Coronary artery (tissue), 2 donors: Measurements from ENCODE around the gene CKM.
A peak's percentile ranks its signal among the peaks of the same experiment; 100 is the strongest.

ENCODE experiments used
- DNase-seq: peaks from one replicate; pipeline ENCODE4 v3.0.0-alpha.2; 2017; ENCODE audit warnings: low spot score
- H3K27ac ChIP-seq, 2 donors: fragments of 200-600 bp; sonication (generic); one replicate each; pipeline ENCODE4 v1.5.1; 2016 to 2019
- H3K4me3 ChIP-seq: fragments of 200-600 bp; sonication (generic); 2 replicates; pipeline ENCODE4 v1.5.1; 2016; ENCODE audit warnings: mild to moderate bottlenecking, moderate library complexity
- TF ChIP-seq, protein P1 (sequence below): fragments of 200-600 bp; sonication (generic); IDR thresholded peaks from one replicate; pipeline ENCODE4 v1.5.1; 2019; ENCODE audit warnings: antibody characterized with exemption

Gene CKM

GRCh38 chr19:45333609-45334303, 11.1 kb upstream of the CKM start:
- TF ChIP-seq, protein P1, sequence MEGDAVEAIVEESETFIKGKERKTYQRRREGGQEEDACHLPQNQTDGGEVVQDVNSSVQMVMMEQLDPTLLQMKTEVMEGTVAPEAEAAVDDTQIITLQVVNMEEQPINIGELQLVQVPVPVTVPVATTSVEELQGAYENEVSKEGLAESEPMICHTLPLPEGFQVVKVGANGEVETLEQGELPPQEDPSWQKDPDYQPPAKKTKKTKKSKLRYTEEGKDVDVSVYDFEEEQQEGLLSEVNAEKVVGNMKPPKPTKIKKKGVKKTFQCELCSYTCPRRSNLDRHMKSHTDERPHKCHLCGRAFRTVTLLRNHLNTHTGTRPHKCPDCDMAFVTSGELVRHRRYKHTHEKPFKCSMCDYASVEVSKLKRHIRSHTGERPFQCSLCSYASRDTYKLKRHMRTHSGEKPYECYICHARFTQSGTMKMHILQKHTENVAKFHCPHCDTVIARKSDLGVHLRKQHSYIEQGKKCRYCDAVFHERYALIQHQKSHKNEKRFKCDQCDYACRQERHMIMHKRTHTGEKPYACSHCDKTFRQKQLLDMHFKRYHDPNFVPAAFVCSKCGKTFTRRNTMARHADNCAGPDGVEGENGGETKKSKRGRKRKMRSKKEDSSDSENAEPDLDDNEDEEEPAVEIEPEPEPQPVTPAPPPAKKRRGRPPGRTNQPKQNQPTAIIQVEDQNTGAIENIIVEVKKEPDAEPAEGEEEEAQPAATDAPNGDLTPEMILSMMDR: no peak
- H3K4me3 ChIP-seq: no peak overlapping the region

GRCh38 chr19:45331411-45331810, 8.7 kb upstream of the CKM start:
- H3K27ac ChIP-seq: no peak overlapping the region
- no peak for DNase-seq
- H3K4me3 ChIP-seq: no peak overlapping the region
- TF ChIP-seq, protein P1: no peak

More at GRCh38 chr19:45333609-45334303, 11.1 kb upstream of the CKM start:
- H3K27ac ChIP-seq: no peak overlapping the region
- no peak for DNase-seq

DNA sequence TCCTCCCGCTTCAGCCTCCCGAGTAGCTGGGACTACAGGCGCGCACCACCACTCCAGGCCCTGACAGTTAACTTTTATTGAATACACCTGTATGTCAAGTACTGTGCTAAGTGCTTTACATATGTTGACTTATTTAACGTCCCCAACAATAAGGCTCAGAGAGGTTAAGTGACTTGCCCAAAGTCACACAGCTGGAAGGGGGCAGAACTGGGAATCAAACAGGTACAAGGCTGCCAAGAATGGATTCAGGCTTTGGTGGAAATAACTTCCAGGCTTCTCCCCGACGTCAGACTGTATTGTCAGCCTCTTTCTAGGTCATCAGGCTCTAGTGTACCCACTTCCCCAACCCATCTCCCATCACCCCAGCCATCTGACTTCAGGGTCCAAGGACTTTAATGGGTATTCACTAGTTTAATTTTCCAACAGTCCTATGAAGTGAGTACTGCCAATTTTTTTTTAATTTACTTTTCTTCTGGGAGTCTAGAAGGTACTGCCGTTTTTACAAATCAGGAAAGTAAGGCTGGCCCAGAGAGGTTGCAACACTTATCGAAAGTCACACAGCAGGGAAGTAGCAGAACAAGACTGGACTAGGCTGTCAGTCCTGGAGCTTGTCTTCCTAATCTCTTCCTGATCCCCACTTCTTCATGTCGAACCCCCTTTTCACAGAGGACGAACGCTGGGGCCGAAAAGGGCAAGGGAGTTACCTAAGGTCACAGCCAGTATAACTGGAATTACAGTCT, 4.9 kb upstream of the CKM start:
- Histone ChIP-seq H3K27ac (no peak overlapping the region), H3K4me3 (no peak overlapping the region)
- no peak for DNase-seq
- TF ChIP-seq, protein P1: no peak

DNA sequence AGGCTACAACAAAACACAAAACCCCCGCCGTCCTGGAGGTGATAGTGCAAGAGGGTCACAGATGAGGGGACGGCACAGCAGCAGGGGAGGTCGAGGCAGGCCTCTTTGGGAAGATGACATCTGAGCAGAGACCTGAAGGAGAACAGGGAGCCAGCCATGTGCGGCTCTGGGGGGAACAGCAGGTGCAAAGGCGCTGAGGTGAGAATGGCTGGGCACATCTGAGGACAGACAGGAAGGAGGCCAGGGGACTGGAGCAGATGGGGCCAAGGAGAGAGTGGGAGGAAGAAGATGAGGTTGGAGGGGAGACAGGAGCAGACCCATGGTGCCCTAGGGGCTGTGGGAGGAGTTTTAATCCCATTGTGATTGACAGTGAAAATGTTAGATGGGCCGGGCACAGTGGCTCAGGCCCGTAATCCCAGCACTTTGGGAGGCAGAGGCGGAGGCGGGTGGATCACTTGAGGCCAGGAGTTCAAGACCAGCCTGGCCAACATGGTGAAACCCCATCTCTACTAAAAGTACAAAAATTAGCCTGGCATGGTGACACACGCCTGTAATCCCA, 1.8 kb upstream of the CKM start:
- DNase-seq: no peak
- TF ChIP-seq, protein P1: no peak
- no peak overlapping the region for H3K4me3 ChIP-seq
- H3K27ac ChIP-seq: no peak overlapping the region

GRCh38 chr19:45323671-45324081, 1.0 kb upstream of the CKM start:
- H3K4me3 ChIP-seq: peak overlapping the region; percentile 32
- TF ChIP-seq, protein P1: no peak
- no peak for DNase-seq
- no peak overlapping the region for H3K27ac ChIP-seq

DNA sequence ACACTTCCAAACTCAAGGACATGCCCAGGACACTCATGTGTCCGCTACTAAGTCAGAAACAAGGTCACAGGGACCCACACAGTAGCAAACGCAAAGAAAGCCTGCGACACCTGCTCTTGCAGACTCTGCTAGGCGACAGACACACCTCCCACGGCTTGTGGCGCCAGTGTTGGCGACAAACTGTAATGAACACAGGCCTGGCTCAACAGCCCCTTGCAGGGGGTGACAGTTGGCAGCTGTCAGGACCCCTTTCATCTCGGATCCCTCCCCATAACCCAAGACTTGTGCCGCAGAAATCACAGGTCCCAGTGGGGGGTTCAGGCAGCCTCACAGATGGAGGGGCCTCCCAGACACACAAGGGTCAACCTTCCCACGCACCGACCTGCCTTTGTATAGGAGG, 364 bp downstream of the CKM start:
- DNase-seq: no peak
- no peak overlapping the region for H3K27ac ChIP-seq
- H3K4me3 ChIP-seq: no peak overlapping the region
- TF ChIP-seq, protein P1: no peak

DNA sequence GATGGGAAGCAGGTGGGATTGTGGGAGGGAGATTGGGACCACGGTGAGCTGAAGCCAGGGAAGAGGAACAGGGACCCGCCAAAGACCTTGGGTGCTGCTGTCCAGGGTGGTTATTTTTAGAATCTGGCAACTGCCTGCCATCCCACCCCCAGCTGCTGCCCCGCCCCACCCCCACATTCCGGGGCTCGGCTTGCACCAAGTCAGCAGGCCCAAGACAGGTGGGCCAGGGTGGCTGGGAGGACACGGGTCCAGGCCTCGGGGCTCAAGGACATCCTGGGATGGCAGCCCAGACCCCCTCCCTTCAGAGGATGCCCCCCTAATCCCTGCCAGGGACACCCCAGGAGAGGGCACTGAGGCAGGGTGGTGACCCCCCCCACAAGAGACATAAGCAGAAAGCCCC, 827 bp downstream of the CKM start:
- TF ChIP-seq, protein P1: no peak
- DNase-seq: no peak
- H3K4me3 ChIP-seq: no peak overlapping the region
- H3K27ac ChIP-seq: no peak overlapping the region
